ENCODE measurements around the gene FOXE3. TPM values are rescaled to one million over a fixed set of nuclear protein-coding genes. Genes with fewer than 3 reads are reported as not detected.

Gene FOXE3
- total and polyA plus RNA-seq, 2 of the 4 experiments (the other 2 are of a cell fraction) = 0.12 TPM; not detected in 1

DNA sequence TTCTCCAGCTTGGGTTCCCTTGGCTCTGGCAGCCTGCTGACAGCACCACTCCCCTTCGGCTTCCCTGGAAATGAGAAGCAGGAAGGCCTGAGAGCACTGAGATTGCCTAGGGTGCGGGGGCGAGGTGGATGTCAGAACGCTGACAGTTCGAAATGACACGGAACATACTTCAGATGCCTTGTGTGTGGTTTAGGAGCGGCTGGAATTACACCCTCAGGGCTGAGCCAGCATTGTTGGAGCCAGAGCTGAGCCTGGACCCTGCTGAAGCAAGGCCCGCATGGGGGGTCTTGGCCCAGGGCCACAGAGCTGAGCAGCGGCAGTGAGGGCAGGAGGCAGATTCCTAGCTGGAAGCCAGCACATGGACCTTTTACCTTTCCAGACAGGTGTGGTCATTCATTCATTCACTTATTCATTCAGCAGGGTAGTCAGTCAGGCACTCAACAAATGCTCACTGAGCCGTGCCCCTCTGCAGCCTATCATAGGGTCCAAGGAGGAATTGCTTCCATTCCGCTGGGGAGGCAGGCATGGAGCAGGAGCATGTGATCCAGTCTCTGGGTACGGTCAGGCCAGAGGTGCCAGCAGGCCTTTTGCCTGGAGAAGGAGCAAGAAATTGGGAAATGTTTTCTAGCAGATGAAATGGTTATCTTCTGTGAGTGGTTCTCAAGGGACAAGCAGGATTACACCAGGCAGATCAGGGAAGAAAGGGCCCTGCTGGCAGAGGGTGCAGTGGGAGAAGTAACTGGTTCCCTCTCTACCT, 6.6 kb upstream of the FOXE3 start (continued):
- TF ChIP-seq MXI1 (IDR thresholded peaks at IDR 0.05; ENCODE audit: borderline replicate concordance, low read depth, low read length) (peak; percentile 54; the same call in 1 of the 2 replicates), CEBPB (IDR thresholded peaks at IDR 0.05; ENCODE audit: low read depth, low read length) (no peak)

DNA sequence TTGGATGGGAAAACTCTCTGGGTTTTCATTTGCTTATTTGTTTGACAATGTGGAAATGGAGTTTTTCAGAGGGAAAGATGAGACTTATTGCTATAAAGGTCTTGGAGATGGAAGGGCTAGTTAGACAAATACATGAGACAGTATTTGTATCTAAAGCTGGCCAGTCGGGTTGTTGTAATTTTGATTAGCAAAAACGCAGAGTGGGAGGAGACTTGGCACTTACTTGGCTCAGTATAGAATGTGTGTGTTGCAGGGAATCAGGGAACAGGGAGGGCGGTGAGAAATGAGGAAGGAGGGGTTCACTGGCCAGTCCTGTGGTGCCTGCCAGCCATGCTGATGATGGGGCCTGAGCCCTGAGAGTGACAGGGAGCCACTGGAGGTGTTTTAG, 6.0 kb upstream of the FOXE3 start:
- Histone ChIP-seq H2AK5ac (ENCODE audit: low read depth, low read length) (peak overlapping the region; percentile 77; the same call in 1 of the 2 replicates), H3K9me1 (ENCODE audit: insufficient read depth, low read length) (peaks cover 15% of the 10 kb centered on the region), H3K18ac (ENCODE audit: low read depth, low read length) (no peak overlapping the region), H4K91ac (ENCODE audit: insufficient read depth, low read depth, low read length) (peak overlapping the region; percentile 48; the same call in 1 of the 2 replicates), H2AK9ac (replicated peaks; ENCODE audit: low read depth, low read length, poor library complexity) (peak overlapping the region; percentile 53), H3K4me3 (ENCODE audit: insufficient read depth, low read depth, low read length) (no peak overlapping the region), H2BK15ac (ENCODE audit: low read depth, low read length) (no peak overlapping the region), H3K27ac (ENCODE audit: insufficient read depth, low read length) (no peak overlapping the region), H3K56ac (ENCODE audit: extremely low read depth, insufficient read depth, low read length) (no peak overlapping the region), H3K23ac (ENCODE audit: low read depth, low read length) (no peak overlapping the region; the same call in 1 of the 2 replicates), H3K27me3 (ENCODE audit: control insufficient read depth, insufficient read depth, low read length) (peaks cover 7% of the 10 kb centered on the region; the same call in 1 of the 2 replicates), H3K9me3 (ENCODE audit: control insufficient read depth, insufficient read depth, low read length) (no peaks in the 10 kb centered on the region), H3K9ac (ENCODE audit: low read depth, low read length) (no peak overlapping the region), H3K4me2 (ENCODE audit: low read depth, low read length) (no peak overlapping the region), H3K79me1 (ENCODE audit: low read depth in 1 of 2, low read length in 2 of 2) (no peaks in the 10 kb centered on the region), H2BK5ac (ENCODE audit: low read depth, low read length, poor library complexity, severe bottlenecking) (no peak overlapping the region), H4K8ac (ENCODE audit: low read depth in 2 of 2, low read length in 2 of 2) (0 out of 4 replicates have a peak overlapping the region, but pooled peaks of 1 of the 2 experiments have one; percentile 42), H4K5ac (ENCODE audit: low read depth, low read length) (no peak overlapping the region), H3K4me1 (ENCODE audit: control insufficient read depth, insufficient read depth, low read length) (peaks cover 23% of the 10 kb centered on the region), H3K14ac (replicated peaks; ENCODE audit: low read depth, low read length) (no peak overlapping the region), H3K36me3 (ENCODE audit: control insufficient read depth, insufficient read depth, low read length) (no peaks in the 10 kb centered on the region), H3K4ac (ENCODE audit: low read depth, low read length) (peak overlapping the region; percentile 88), H2BK120ac (ENCODE audit: low read depth, low read length) (peak overlapping the region; percentile 75), H2BK20ac (ENCODE audit: low read depth, low read length) (peak overlapping the region; percentile 41; the same call in 1 of the 2 replicates), H4K20me1 (ENCODE audit: insufficient read depth, low read length) (no peaks in the 10 kb centered on the region), H2AFZ (replicated peaks; ENCODE audit: low read length, poor library complexity) (peak overlapping the region; percentile 78)
- ChIA-PET POLR2A (ENCODE audit: unreplicated experiment) (no interaction called here), CTCF (no interaction called here)
- dilution Hi-C loops (cut with HindIII; ENCODE audit: low sequenced_read_pairs, unreplicated experiment) = no loop called here
- ATAC-seq (ENCODE audit: low read depth) = no peak
- in situ Hi-C loops (cut with MboI; ENCODE audit: low sequenced_read_pairs) = no loop called here
- TF ChIP-seq CHD1 (IDR thresholded peaks at IDR 0.05; ENCODE audit: low read depth, low read length) = no peak
- TF ChIP-seq, protein P1, sequence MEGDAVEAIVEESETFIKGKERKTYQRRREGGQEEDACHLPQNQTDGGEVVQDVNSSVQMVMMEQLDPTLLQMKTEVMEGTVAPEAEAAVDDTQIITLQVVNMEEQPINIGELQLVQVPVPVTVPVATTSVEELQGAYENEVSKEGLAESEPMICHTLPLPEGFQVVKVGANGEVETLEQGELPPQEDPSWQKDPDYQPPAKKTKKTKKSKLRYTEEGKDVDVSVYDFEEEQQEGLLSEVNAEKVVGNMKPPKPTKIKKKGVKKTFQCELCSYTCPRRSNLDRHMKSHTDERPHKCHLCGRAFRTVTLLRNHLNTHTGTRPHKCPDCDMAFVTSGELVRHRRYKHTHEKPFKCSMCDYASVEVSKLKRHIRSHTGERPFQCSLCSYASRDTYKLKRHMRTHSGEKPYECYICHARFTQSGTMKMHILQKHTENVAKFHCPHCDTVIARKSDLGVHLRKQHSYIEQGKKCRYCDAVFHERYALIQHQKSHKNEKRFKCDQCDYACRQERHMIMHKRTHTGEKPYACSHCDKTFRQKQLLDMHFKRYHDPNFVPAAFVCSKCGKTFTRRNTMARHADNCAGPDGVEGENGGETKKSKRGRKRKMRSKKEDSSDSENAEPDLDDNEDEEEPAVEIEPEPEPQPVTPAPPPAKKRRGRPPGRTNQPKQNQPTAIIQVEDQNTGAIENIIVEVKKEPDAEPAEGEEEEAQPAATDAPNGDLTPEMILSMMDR (conservative IDR thresholded peaks at IDR 0.05; ENCODE audit: low read depth, low read length) = no peak
- TF ChIP-seq, protein P2, sequence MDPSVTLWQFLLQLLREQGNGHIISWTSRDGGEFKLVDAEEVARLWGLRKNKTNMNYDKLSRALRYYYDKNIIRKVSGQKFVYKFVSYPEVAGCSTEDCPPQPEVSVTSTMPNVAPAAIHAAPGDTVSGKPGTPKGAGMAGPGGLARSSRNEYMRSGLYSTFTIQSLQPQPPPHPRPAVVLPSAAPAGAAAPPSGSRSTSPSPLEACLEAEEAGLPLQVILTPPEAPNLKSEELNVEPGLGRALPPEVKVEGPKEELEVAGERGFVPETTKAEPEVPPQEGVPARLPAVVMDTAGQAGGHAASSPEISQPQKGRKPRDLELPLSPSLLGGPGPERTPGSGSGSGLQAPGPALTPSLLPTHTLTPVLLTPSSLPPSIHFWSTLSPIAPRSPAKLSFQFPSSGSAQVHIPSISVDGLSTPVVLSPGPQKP (IDR thresholded peaks at IDR 0.05; ENCODE audit: borderline replicate concordance, low read depth, low read length) = no peak
- no peak for TF ChIP-seq BHLHE40 (IDR thresholded peaks at IDR 0.05; ENCODE audit: low read depth, low read length)
- TF ChIP-seq POLR2A (IDR thresholded peaks at IDR 0.05; ENCODE audit: low read depth, low read length) = no peak
- no peak for TF ChIP-seq MXI1 (IDR thresholded peaks at IDR 0.05; ENCODE audit: borderline replicate concordance, low read depth, low read length)
- no peak for TF ChIP-seq FOS (IDR thresholded peaks at IDR 0.05; ENCODE audit: low read depth, low read length)
- TF ChIP-seq RFX5 (IDR thresholded peaks at IDR 0.05; ENCODE audit: low read depth, low read length) = no peak
- TF ChIP-seq, protein P3, sequence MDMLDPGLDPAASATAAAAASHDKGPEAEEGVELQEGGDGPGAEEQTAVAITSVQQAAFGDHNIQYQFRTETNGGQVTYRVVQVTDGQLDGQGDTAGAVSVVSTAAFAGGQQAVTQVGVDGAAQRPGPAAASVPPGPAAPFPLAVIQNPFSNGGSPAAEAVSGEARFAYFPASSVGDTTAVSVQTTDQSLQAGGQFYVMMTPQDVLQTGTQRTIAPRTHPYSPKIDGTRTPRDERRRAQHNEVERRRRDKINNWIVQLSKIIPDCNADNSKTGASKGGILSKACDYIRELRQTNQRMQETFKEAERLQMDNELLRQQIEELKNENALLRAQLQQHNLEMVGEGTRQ (IDR thresholded peaks at IDR 0.05; ENCODE audit: low read depth, low read length) = no peak
- no peak for DNase-seq
- no TSS peak for BruUV-seq (replicated peaks)
- intact Hi-C loops (cut with micrococcal nuclease) = no loop called here
- 38% methylated on average over 3 of the region's 3 CpGs; no CpG with 5 or more reads in 1 of the 2 experiments for WGBS, 2 experiments (ENCODE audit: extremely low coverage in 2 of 2, insufficient read length in 1 of 2)
